Smooth muscle cell (in vitro differentiated cells): ENCODE data around the gene CALN1. TPM values are rescaled to one million over a fixed set of nuclear protein-coding genes. Genes with fewer than 3 reads are reported as not detected.

ENCODE experiments used
- DNase-seq: peaks from one replicate; lab custom pipeline; 2025; ENCODE audit not compliant: unreplicated experiment; lab: John Stamatoyannopoulos, UW
- H2AFZ ChIP-seq: fragments of 200-600 bp; sonication (generic); 2 replicates; pipeline ENCODE4 v1.6.0; 2016; ENCODE audit warnings: antibody characterized with exemption, low read depth, mild to moderate bottlenecking
- H3F3A ChIP-seq: fragments of 200-600 bp; sonication (generic); 2 replicates; pipeline ENCODE4 v1.6.0; 2017; ENCODE audit warnings: antibody characterized with exemption, low read depth
- H3K27ac ChIP-seq: fragments of 200-600 bp; sonication (generic); 2 replicates; pipeline ENCODE4 v1.5.1; 2016; ENCODE audit warnings: low read depth, mild to moderate bottlenecking
- H3K27me3 ChIP-seq: fragments of 200-600 bp; sonication (generic); 2 replicates; pipeline ENCODE4 v1.6.1; 2016; ENCODE audit warnings: low read depth, mild to moderate bottlenecking
- H3K36me3 ChIP-seq: fragments of 200-600 bp; sonication (generic); 2 replicates; pipeline ENCODE4 v1.5.1; 2016; ENCODE audit warnings: low read depth
- H3K4me1 ChIP-seq: fragments of 200-600 bp; sonication (generic); 2 replicates; pipeline ENCODE4 v1.5.1; 2016; ENCODE audit warnings: low read depth
- H3K4me2 ChIP-seq: fragments of 200-600 bp; sonication (generic); 2 replicates; pipeline ENCODE4 v1.6.0; 2016; ENCODE audit warnings: mild to moderate bottlenecking
- H3K4me3 ChIP-seq: fragments of 200-600 bp; sonication (generic); 2 replicates; pipeline ENCODE4 v1.5.1; 2016; ENCODE audit warnings: mild to moderate bottlenecking
- H3K79me2 ChIP-seq: fragments of 200-600 bp; sonication (generic); 2 replicates; pipeline ENCODE4 v1.6.0; 2016; ENCODE audit warnings: low read depth, mild to moderate bottlenecking
- H3K9ac ChIP-seq: fragments of 200-600 bp; sonication (generic); 2 replicates; pipeline ENCODE4 v1.6.0; 2016; ENCODE audit warnings: low read depth
- H3K9me3 ChIP-seq: fragments of 200-600 bp; sonication (generic); replicated peaks from 2 replicates; pipeline ENCODE4 v1.5.1; 2016; ENCODE audit warnings: low read depth
- H4K20me1 ChIP-seq: fragments of 200-600 bp; sonication (generic); 2 replicates; pipeline ENCODE4 v1.6.0; 2016; ENCODE audit warnings: low read depth
- CTCF ChIP-seq: fragments of 200-600 bp; sonication (generic); IDR thresholded peaks from 2 replicates; pipeline ENCODE4 v1.5.1; 2017; ENCODE audit warnings: borderline replicate concordance, mild to moderate bottlenecking, antibody characterized with exemption; ENCODE audit not compliant: insufficient read depth, poor library complexity, severe bottlenecking
- WGBS: methylation state at CpG from one replicate; pipeline ENCODE4 v1.1.7; 2016; ENCODE audit warnings: low lambda C conversion rate; 5-methylcytosine and 5-hydroxymethylcytosine counted together
- polyA plus RNA-seq: library from polyadenylated mRNA; unstranded; fragments of >200 nt; fragmentation: Nextera tagmentation; extraction: Ambion mirVana; gene quantifications from 2 replicates; pipeline ENCODE4 v1.2.1, GENCODE V29; 2016
- total RNA-seq: library from RNA; depleted of rRNA; stranded (reverse); fragments of >200 nt; gene quantifications from 2 replicates; pipeline ENCODE4 v1.2.3, GENCODE V29; 2014

The CALN1 gene
- total and polyA plus RNA-seq, 2 experiments from 2014 or later = not detected

- no peak for TF ChIP-seq CTCF
- no peak overlapping the region for H2AFZ ChIP-seq
- H3K79me2 ChIP-seq = no peaks in the 10 kb centered on the region
- H3K9ac ChIP-seq = no peak overlapping the region
- H4K20me1 ChIP-seq = no peaks in the 10 kb centered on the region
- no peak for DNase-seq
- no peaks in the 10 kb centered on the region for H3F3A ChIP-seq
- H3K9me3 ChIP-seq = no peaks in the 10 kb centered on the region
- H3K4me2 ChIP-seq = no peak overlapping the region
- H3K36me3 ChIP-seq = no peaks in the 10 kb centered on the region
- no peak overlapping the region for H3K27ac ChIP-seq
- H3K27me3 ChIP-seq = peaks cover 5% of the 10 kb centered on the region
- H3K4me3 ChIP-seq = no peak overlapping the region
- 87% methylated on average over 5 of the region's 5 CpGs for WGBS
- H3K4me1 ChIP-seq = no peaks in the 10 kb centered on the region
These were observed 528.7 kb downstream of the CALN1 start for GRCh38 chr7:71883415-71883814.

GRCh38 chr7:71871446-71871845 is 540.7 kb downstream of the CALN1 start:
- no peak for DNase-seq
- no peaks in the 10 kb centered on the region for H3K4me1 ChIP-seq
- no peak overlapping the region for H3K27ac ChIP-seq
- no peak overlapping the region for H3K4me2 ChIP-seq
- H3K4me3 ChIP-seq = no peak overlapping the region
- no peaks in the 10 kb centered on the region for H3K27me3 ChIP-seq
- no peak overlapping the region for H2AFZ ChIP-seq
- peak; percentile 13 for TF ChIP-seq CTCF
- H3K9ac ChIP-seq = no peak overlapping the region
- H4K20me1 ChIP-seq = no peaks in the 10 kb centered on the region
- no peaks in the 10 kb centered on the region for H3K79me2 ChIP-seq
- H3F3A ChIP-seq = no peaks in the 10 kb centered on the region
- no peaks in the 10 kb centered on the region for H3K9me3 ChIP-seq
- 68% methylated on average over 4 of the region's 4 CpGs for whole genome bisulfite sequencing
- H3K36me3 ChIP-seq = no peaks in the 10 kb centered on the region

GRCh38 chr7:71870812-71871211 is 541.3 kb downstream of the CALN1 start:
- 90% methylated on average over 2 of the region's 2 CpGs for WGBS
- H3F3A ChIP-seq = no peaks in the 10 kb centered on the region

More at GRCh38 chr7:71870812-71871211, 541.3 kb downstream of the CALN1 start:
- no peak overlapping the region for H3K4me3 ChIP-seq
- H4K20me1 ChIP-seq = no peaks in the 10 kb centered on the region
- H3K9ac ChIP-seq = no peak overlapping the region
- no peak overlapping the region for H3K4me2 ChIP-seq
- no peak for DNase-seq
- H2AFZ ChIP-seq = no peak overlapping the region
- no peaks in the 10 kb centered on the region for H3K27me3 ChIP-seq
- no peaks in the 10 kb centered on the region for H3K36me3 ChIP-seq
- H3K4me1 ChIP-seq = no peaks in the 10 kb centered on the region
- no peaks in the 10 kb centered on the region for H3K79me2 ChIP-seq
- no peak overlapping the region for H3K27ac ChIP-seq
- TF ChIP-seq CTCF = no peak
- no peaks in the 10 kb centered on the region for H3K9me3 ChIP-seq
